SK-N-SH (cell line): Measurements from ENCODE around the gene SPG7. TPM values are rescaled to one million over a fixed set of nuclear protein-coding genes. Genes with fewer than 3 reads are reported as not detected.

Experiments
- CTCF ChIA-PET: fragments of 300-600, 350-600 bp; formaldehyde crosslinking; extraction: SDS; loops from one replicate; lab custom pipeline; 2021; lab: Yijun Ruan, JAX
- POLR2A ChIA-PET: fragments of 350-600 bp; sonication (Branson Sonifier 250); formaldehyde crosslinking; extraction: SDS; loops from one replicate; lab custom pipeline; 2020; ENCODE audit warnings: antibody characterized with exemption, inconsistent platforms; lab: Yijun Ruan, JAX
- DNase-seq: peaks from one replicate; pipeline ENCODE4 v3.0.0; 2012
- H2AFZ ChIP-seq: fragments of 200-600 bp; sonication (generic); 2 replicates; pipeline ENCODE4 v1.8.1; 2016; ENCODE audit warnings: antibody characterized with exemption, mild to moderate bottlenecking, low read depth
- H3F3A ChIP-seq: fragments of 200-600 bp; sonication (generic); replicated peaks from 2 replicates; pipeline ENCODE3; 2016; ENCODE audit warnings: antibody characterized with exemption, mild to moderate bottlenecking; ENCODE audit not compliant: insufficient read depth
- H3K27ac ChIP-seq, 2 experiments: fragments of 200-500 bp in 1 of 2; fragments of 200-600 bp in 1 of 2; sonication (Bioruptor generic) in 1 of 2; sonication (generic), shearing (Covaris generic) in 1 of 2; 2 replicates each; pipeline versions ENCODE4 v1.5.1 to v1.6.1; 2014 to 2016; ENCODE audit warnings: low read depth in 2 of 2, inconsistent platforms in 1 of 2, low read length in 1 of 2, mild to moderate bottlenecking in 1 of 2, mixed read lengths in 1 of 2
- H3K27me3 ChIP-seq: fragments of 200-600 bp; sonication (generic), shearing (Covaris generic); 2 replicates; pipeline ENCODE4 v1.6.1; 2016; ENCODE audit warnings: mixed run types; ENCODE audit not compliant: insufficient read depth
- H3K36me3 ChIP-seq, 2 experiments: fragments of 200-500 bp in 1 of 2; fragments of 200-600 bp in 1 of 2; sonication (Bioruptor generic) in 1 of 2; sonication (generic) in 1 of 2; replicated peaks in 1 of 2; 2 replicates each; pipeline versions ENCODE3 to v1.5.1; 2014 to 2016; ENCODE audit warnings: low read length in 1 of 2, mild to moderate bottlenecking in 1 of 2; ENCODE audit not compliant: insufficient read depth in 2 of 2, control insufficient read depth in 1 of 2
- H3K4me1 ChIP-seq, 2 experiments: fragments of 200-500 bp in 1 of 2; fragments of 200-600 bp in 1 of 2; sonication (Bioruptor generic) in 1 of 2; sonication (generic), shearing (Covaris generic) in 1 of 2; 2 replicates each; pipeline versions ENCODE4 v1.5.1 to v1.6.1; 2014 to 2016; ENCODE audit warnings: low read depth in 1 of 2, low read length in 1 of 2, mixed run types in 1 of 2; ENCODE audit not compliant: insufficient read depth in 2 of 2, control insufficient read depth in 1 of 2
- H3K4me2 ChIP-seq: fragments of 200-600 bp; sonication (generic), shearing (Covaris generic); 2 replicates; pipeline ENCODE4 v1.6.1; 2017; ENCODE audit warnings: mixed run types
- H3K4me3 ChIP-seq, 2 experiments: fragments of 200-500 bp in 1 of 2; fragments of 200-600 bp in 1 of 2; sonication (Bioruptor generic) in 1 of 2; sonication (generic), shearing (Covaris generic) in 1 of 2; 2 replicates each; pipeline versions ENCODE4 v1.5.1 to v1.8.1; 2014 to 2016; ENCODE audit warnings: low read depth in 2 of 2, inconsistent platforms in 1 of 2, low read length in 1 of 2, mild to moderate bottlenecking in 1 of 2, mixed read lengths in 1 of 2, moderate library complexity in 1 of 2
- H3K79me2 ChIP-seq: fragments of 200-600 bp; sonication (generic); 2 replicates; pipeline ENCODE4 v1.8.1; 2017; ENCODE audit warnings: mild to moderate bottlenecking; ENCODE audit not compliant: insufficient read depth
- H3K9ac ChIP-seq: fragments of 200-600 bp; sonication (generic); 2 replicates; pipeline ENCODE4 v1.6.1; 2017; ENCODE audit warnings: mixed run types
- H3K9me2 ChIP-seq: fragments of 200-600 bp; sonication (generic); 2 replicates; pipeline ENCODE4 v1.6.1; 2017; ENCODE audit warnings: mixed run types
- H3K9me3 ChIP-seq: fragments of 200-600 bp; sonication (generic); 2 replicates; pipeline ENCODE4 v1.6.1; 2017; ENCODE audit warnings: mixed run types, mild to moderate bottlenecking, moderate library complexity
- H4K20me1 ChIP-seq: fragments of 200-600 bp; sonication (generic); 2 replicates; pipeline ENCODE4 v1.6.1; 2017; ENCODE audit warnings: mild to moderate bottlenecking, mixed run types; ENCODE audit not compliant: insufficient read depth
- EZH2phosphoT487 ChIP-seq: fragments of 200-600 bp; sonication (generic); IDR thresholded peaks from 2 replicates; pipeline ENCODE4 v1.6.1; 2017; ENCODE audit warnings: low read depth, mixed run types, mild to moderate bottlenecking, antibody characterized with exemption, moderate library complexity, borderline replicate concordance
- FOXJ3 ChIP-seq: sonication (generic); formaldehyde crosslinking; IDR thresholded peaks from 2 replicates; pipeline ENCODE4 v1.5.1; 2020; ENCODE audit warnings: mild to moderate bottlenecking, missing genetic modification reagents
- FOXM1 ChIP-seq: IDR thresholded peaks from 2 replicates; pipeline ENCODE4 v1.4.0; 2012; ENCODE audit warnings: low read depth, mild to moderate bottlenecking
- NFIC ChIP-seq: IDR thresholded peaks from 2 replicates; pipeline ENCODE4 v1.4.0; 2012; ENCODE audit warnings: borderline replicate concordance
- REST ChIP-seq: IDR thresholded peaks from 2 replicates; pipeline ENCODE4 v1.6.1; 2012; ENCODE audit warnings: mild to moderate bottlenecking, low read depth, low read length, moderate library complexity
- RXRA ChIP-seq: IDR thresholded peaks from 2 replicates; pipeline ENCODE4 v1.4.0; 2012; ENCODE audit warnings: low read depth, mild to moderate bottlenecking, borderline replicate concordance
- SMC3 ChIP-seq: IDR thresholded peaks from 2 replicates; pipeline ENCODE4 v1.6.1; 2012; ENCODE audit warnings: low read depth, low read length, improper control_type of control experiment
- TAF1 ChIP-seq: IDR thresholded peaks from 2 replicates; pipeline ENCODE4 v1.6.1; 2012; ENCODE audit warnings: low read depth, mild to moderate bottlenecking, low read length, moderate library complexity, borderline replicate concordance
- TEAD4 ChIP-seq: IDR thresholded peaks from 2 replicates; pipeline ENCODE4 v1.4.0; 2012; ENCODE audit warnings: mild to moderate bottlenecking, borderline replicate concordance; ENCODE audit not compliant: insufficient read depth
- WGBS: methylation state at CpG from one replicate; pipeline ENCODE4 v1.1.6; 2017; ENCODE audit warnings: low lambda C conversion rate; 5-methylcytosine and 5-hydroxymethylcytosine counted together
- polyA plus RNA-seq, 3 experiments: library from polyadenylated mRNA; depleted of rRNA; stranded (reverse); fragments of >200 nt; gene quantifications; 2 replicates each; pipeline ENCODE4 v1.2.3, GENCODE V29; 2012
- TF ChIP-seq, protein P1 (sequence below): IDR thresholded peaks from 2 replicates; pipeline ENCODE4 v1.4.0; 2012; ENCODE audit warnings: low read depth
- TF ChIP-seq, protein P2 (sequence below): fragments of 200-600 bp; sonication (generic); IDR thresholded peaks from 2 replicates; pipeline ENCODE4 v1.6.1; 2017; ENCODE audit warnings: antibody characterized with exemption, mild to moderate bottlenecking, moderate library complexity

SPG7 gene
- polyA plus RNA-seq, 1 of the 3 experiments (the other 2 are of a cell fraction) = 100 TPM

- no peak for DNase-seq
- Histone ChIP-seq H3K4me3 (no peak overlapping the region), H2AFZ (no peak overlapping the region), H4K20me1 (peaks cover 20% of the 10 kb centered on the region), H3K9me2 (no peaks in the 10 kb centered on the region), H3F3A (peaks cover 50% of the 10 kb centered on the region), H3K4me1 (peaks cover under 1 to 14% of the 10 kb centered on the region in 2 experiments; a peak in 3 of 4 replicates), H3K79me2 (peaks cover 24% of the 10 kb centered on the region), H3K27me3 (no peaks in the 10 kb centered on the region), H3K27ac (no peak overlapping the region), H3K9ac (no peak overlapping the region), H3K9me3 (no peaks in the 10 kb centered on the region), H3K4me2 (no peak overlapping the region), H3K36me3 (peaks cover 25 to 44% of the 10 kb centered on the region in 2 experiments)
- 82% methylated on average over 15 of the region's 19 CpGs for WGBS
- POLR2A ChIA-PET = no interaction called here
- no peak for TF ChIP-seq SMC3
- TF ChIP-seq, protein P1, sequence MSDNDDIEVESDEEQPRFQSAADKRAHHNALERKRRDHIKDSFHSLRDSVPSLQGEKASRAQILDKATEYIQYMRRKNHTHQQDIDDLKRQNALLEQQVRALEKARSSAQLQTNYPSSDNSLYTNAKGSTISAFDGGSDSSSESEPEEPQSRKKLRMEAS = no peak
- TF ChIP-seq REST = no peak
- TF ChIP-seq EZH2phosphoT487 = no peak
- TF ChIP-seq TEAD4 = no peak
- no peak for TF ChIP-seq RXRA
- TF ChIP-seq TAF1 = no peak
- TF ChIP-seq NFIC = no peak
- TF ChIP-seq FOXM1 = no peak
- no peak for TF ChIP-seq FOXJ3 (CRISPR knock-in tag)
- TF ChIP-seq, protein P2, sequence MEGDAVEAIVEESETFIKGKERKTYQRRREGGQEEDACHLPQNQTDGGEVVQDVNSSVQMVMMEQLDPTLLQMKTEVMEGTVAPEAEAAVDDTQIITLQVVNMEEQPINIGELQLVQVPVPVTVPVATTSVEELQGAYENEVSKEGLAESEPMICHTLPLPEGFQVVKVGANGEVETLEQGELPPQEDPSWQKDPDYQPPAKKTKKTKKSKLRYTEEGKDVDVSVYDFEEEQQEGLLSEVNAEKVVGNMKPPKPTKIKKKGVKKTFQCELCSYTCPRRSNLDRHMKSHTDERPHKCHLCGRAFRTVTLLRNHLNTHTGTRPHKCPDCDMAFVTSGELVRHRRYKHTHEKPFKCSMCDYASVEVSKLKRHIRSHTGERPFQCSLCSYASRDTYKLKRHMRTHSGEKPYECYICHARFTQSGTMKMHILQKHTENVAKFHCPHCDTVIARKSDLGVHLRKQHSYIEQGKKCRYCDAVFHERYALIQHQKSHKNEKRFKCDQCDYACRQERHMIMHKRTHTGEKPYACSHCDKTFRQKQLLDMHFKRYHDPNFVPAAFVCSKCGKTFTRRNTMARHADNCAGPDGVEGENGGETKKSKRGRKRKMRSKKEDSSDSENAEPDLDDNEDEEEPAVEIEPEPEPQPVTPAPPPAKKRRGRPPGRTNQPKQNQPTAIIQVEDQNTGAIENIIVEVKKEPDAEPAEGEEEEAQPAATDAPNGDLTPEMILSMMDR = no peak; the same call in 1 of the 2 replicates
- CTCF ChIA-PET = interaction anchor here (0.6 to 2.4 kb wide), 15 partner anchors 10 to 705 kb away, joined by 3 to 19 read pairs (median 3); partner anchors contain the start of gene SPG7
Observed at GRCh38 chr16:89557690-89558490, 49.7 kb downstream of the SPG7 start.
